ENCODE results near the gene HDAC4.

DNA sequence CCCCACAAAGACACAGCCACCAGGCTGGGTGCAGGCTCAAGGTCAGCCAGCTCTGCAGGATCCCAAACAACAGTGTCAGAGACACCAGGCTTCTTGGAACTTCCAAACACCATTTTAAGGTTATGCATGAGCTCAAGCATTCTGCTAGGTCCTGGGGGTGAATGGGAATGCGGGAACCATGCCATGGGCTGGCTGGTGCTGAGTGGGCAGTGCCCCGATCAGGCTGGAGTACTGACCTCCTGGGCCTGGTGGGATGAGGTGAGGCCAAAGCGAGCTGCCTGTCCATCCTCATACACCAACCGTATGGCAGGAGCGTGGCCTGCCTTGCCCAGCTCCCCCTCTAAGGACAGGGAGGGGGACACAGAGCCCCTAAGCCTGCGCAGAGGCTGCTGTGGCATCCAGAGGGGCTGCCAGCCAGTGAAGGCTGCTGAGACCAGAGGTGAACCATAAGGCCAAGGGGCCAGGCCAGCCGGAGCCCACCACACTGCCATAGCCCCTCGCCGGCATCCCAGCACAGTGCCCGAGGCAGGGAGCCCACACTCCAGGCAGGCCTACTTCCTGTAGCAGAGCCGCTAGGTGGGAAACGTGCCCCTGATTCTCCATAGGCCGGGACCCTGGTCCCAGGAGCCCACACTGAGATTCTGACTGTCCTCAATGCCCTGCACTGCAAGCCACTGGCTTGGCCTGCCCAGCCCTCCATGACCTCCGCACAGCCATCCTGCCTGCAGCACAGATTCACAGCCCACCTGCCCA lies 135.0 kb downstream of the HDAC4 start:
- TF ChIP-seq POLR2AphosphoS5 (IDR thresholded peaks at IDR 0.05; ENCODE audit: low read length), result no peak
- no peak; the same call in 1 of the 2 replicates for TF ChIP-seq POLR2A (IDR thresholded peaks at IDR 0.05; ENCODE audit: low read depth, low read length)
- TF ChIP-seq, protein P1, sequence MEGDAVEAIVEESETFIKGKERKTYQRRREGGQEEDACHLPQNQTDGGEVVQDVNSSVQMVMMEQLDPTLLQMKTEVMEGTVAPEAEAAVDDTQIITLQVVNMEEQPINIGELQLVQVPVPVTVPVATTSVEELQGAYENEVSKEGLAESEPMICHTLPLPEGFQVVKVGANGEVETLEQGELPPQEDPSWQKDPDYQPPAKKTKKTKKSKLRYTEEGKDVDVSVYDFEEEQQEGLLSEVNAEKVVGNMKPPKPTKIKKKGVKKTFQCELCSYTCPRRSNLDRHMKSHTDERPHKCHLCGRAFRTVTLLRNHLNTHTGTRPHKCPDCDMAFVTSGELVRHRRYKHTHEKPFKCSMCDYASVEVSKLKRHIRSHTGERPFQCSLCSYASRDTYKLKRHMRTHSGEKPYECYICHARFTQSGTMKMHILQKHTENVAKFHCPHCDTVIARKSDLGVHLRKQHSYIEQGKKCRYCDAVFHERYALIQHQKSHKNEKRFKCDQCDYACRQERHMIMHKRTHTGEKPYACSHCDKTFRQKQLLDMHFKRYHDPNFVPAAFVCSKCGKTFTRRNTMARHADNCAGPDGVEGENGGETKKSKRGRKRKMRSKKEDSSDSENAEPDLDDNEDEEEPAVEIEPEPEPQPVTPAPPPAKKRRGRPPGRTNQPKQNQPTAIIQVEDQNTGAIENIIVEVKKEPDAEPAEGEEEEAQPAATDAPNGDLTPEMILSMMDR (IDR thresholded peaks at IDR 0.05 in 2 of 3, conservative IDR thresholded peaks at IDR 0.05 in 1 of 3; ENCODE audit: control insufficient read depth in 2 of 3, extremely low read depth in 1 of 3, insufficient read depth in 1 of 3, low read depth in 3 of 3, low read length in 3 of 3), result no peak
- TF ChIP-seq ZNF24 (IDR thresholded peaks at IDR 0.05), result no peak

Data from GM12878 (cell line).